ENCODE data around the gene HIVEP3.

HIVEP3 gene

GRCh38 chr1:41639332-41639936 lies 279.3 kb downstream of the HIVEP3 start:
- TF ChIP-seq, protein P1, sequence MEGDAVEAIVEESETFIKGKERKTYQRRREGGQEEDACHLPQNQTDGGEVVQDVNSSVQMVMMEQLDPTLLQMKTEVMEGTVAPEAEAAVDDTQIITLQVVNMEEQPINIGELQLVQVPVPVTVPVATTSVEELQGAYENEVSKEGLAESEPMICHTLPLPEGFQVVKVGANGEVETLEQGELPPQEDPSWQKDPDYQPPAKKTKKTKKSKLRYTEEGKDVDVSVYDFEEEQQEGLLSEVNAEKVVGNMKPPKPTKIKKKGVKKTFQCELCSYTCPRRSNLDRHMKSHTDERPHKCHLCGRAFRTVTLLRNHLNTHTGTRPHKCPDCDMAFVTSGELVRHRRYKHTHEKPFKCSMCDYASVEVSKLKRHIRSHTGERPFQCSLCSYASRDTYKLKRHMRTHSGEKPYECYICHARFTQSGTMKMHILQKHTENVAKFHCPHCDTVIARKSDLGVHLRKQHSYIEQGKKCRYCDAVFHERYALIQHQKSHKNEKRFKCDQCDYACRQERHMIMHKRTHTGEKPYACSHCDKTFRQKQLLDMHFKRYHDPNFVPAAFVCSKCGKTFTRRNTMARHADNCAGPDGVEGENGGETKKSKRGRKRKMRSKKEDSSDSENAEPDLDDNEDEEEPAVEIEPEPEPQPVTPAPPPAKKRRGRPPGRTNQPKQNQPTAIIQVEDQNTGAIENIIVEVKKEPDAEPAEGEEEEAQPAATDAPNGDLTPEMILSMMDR (IDR thresholded peaks at IDR 0.05; ENCODE audit: low read depth, low read length): no peak
- H3K4me3 ChIP-seq (ENCODE audit: low read depth, low read length): no peak overlapping the region

GRCh38 chr1:41638086-41639024 lies 280.4 kb downstream of the HIVEP3 start:
- H3K4me3 ChIP-seq (ENCODE audit: low read depth, low read length): no peak overlapping the region
- TF ChIP-seq, protein P1 (IDR thresholded peaks at IDR 0.05; ENCODE audit: low read depth, low read length): no peak

- H3K4me3 ChIP-seq (ENCODE audit: low read depth, low read length): no peak overlapping the region
- TF ChIP-seq, protein P1 (IDR thresholded peaks at IDR 0.05; ENCODE audit: low read depth, low read length): no peak
Measured at GRCh38 chr1:41637367-41637766, 281.4 kb downstream of the HIVEP3 start.

DNA sequence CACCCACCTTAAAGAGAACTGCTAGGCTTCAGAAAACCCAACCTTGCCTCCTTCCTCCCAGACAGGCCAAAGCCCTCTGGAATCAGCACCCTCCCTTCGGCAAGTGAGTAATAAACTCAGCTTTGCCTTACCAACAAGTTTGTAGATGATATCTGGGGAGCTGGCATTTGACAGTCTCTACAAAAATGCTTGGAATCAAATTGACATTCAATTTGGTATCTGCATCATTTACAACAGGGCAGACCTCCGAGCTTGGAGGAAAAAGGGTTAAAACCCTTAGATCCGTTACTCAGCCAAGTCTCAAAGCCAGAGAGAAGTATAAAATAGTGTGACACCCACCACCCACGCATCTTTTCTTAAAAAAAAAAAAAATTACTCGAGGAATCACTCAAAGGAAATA lies 285.0 kb downstream of the HIVEP3 start:
- H3K4me3 ChIP-seq (ENCODE audit: low read depth, low read length): no peak overlapping the region
- TF ChIP-seq, protein P1 (IDR thresholded peaks at IDR 0.05; ENCODE audit: low read depth, low read length): no peak

DNA sequence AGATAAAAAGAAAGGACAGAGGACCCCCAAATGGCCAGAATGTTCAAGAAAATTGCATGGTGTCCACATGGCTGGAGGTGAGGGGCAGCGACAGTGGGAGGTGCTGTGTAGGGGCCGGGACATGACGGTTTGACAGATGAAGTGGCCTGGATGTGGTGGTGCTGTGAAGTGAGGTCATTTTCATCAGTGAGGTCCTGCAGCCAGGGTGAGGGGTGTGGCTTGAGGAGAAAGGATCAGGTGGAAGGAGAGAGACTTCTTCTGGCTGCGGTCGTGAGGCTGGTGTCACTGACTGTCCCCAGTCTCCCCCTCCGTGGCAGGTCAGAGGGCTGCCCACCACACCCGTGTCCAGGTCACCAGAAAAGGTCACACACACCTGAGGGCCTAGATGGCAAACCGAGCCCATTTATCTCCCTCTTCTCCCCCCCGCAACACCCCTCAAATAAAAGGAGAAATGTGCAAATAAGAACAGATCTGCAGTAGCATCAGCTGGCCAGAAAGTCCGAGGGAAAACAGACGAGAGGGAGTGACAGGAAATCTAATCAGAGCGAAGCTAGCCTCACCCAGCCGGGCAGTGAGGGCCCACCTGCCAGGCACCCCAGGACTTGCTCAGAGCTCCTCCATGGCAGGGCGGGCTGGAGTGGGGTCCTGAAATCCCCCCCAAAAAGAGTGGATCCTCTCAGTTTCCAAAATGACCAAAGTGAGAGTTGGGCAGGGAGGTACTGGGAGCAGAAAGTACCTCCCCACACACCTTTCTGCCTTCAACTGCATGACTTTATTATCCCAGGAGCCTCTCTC lies 285.7 kb downstream of the HIVEP3 start:
- no peak overlapping the region for H3K4me3 ChIP-seq (ENCODE audit: low read depth, low read length)
- TF ChIP-seq, protein P1 (IDR thresholded peaks at IDR 0.05; ENCODE audit: low read depth, low read length): no peak

- no peak overlapping the region for H3K4me3 ChIP-seq (ENCODE audit: low read depth, low read length)
- TF ChIP-seq, protein P1 (IDR thresholded peaks at IDR 0.05; ENCODE audit: low read depth, low read length): no peak
Measured at GRCh38 chr1:41631971-41632370, 286.8 kb downstream of the HIVEP3 start.

Data from WI38 (cell line).